ENCODE data around the gene SHF. TPM values are rescaled to one million over a fixed set of nuclear protein-coding genes. Genes with fewer than 3 reads are reported as not detected.

The SHF gene
- total and polyA plus RNA-seq, 4 donors, result 4.3 to 19.0 (median 13.3) TPM

DNA sequence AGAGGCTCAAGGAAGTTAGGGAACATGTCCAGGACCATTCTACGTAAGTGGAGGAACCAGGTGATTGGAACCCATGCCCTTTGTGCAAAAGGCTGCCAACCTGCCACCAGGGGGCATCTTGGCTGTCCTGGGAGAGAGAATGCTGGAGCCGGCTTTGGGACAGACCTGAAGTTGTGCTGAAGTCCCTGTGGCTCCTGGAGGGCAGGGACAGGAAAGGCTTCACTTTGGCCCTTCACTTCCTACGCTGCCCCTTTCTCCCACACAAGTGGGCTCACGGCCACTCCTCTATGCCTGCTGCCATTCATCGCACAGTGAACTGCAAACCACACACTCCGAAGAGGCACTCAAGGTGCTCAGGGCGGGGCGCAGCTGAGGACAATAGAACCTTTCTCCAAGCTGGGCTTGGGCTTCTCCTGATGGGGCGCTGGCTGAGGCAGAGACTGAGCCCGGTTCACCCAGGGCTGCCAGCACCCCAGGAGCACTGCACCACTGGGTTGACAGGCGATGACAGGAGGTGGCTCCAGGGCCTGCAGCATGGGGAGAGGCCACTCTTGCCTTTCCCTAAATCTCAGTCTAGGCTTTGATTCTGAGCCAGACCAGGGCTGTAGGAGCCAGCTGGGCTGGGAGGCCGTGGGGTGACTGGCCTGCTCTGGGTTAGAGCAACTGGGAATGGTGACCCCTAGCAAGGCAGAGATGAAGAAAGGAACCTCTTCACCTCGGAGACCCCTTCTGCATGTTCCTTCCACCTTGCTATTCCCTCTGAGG, 8.4 kb downstream of the SHF start:
- 87% methylated on average over 13 of the region's 13 CpGs for WGBS, 2 donors
- H3K9me3 ChIP-seq (ENCODE audit: control insufficient read depth, low read length), result no peaks in the 10 kb centered on the region
- H3K4me1 ChIP-seq (ENCODE audit: control insufficient read depth in 1 of 2, insufficient read depth in 2 of 2, low read length in 2 of 2), result no peaks in the 10 kb centered on the region
- no peak for ATAC-seq (ENCODE audit: low FRiP score)
- no peaks in the 10 kb centered on the region for H3K27me3 ChIP-seq (ENCODE audit: control insufficient read depth in 1 of 2, insufficient read depth in 2 of 2, low read length in 1 of 2)
- no peaks in the 10 kb centered on the region for H3K36me3 ChIP-seq (ENCODE audit: control insufficient read depth in 1 of 2, insufficient read depth in 2 of 2, low read length in 1 of 2)
- no peak overlapping the region for H3K4me3 ChIP-seq (ENCODE audit: low read length in 2 of 2)
- DNase-seq, result no peak
- H3K27ac ChIP-seq (ENCODE audit: low read depth in 1 of 2, low read length in 2 of 2), result no peak overlapping the region
- intact Hi-C loops (cut with DNase I), result no loop called here

DNA sequence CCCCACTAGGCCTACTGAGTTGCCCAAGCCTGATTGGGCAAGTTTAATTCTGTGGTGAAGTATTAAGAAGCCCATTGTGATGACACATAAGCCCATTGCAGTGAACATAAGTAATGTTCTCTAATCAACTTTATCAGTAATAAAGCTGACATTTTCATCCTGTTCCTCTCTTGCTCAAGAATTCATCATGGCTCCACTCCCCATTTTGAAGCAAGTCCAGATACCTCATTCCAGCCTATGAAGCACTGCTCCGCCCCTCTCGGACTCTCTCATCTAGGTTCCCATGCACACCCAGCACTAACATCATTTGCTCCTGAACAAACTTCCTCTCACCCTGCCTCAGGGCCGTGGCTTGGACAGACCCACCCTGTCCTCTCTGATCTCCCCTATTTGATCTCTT, 10.5 kb downstream of the SHF start:
- DNase-seq, result no peak
- no peaks in the 10 kb centered on the region for H3K27me3 ChIP-seq (ENCODE audit: control insufficient read depth in 1 of 2, insufficient read depth in 2 of 2, low read length in 1 of 2)
- WGBS, 2 donors, result 94 to 97% methylated on average over 3 of the region's 3 CpGs

DNA sequence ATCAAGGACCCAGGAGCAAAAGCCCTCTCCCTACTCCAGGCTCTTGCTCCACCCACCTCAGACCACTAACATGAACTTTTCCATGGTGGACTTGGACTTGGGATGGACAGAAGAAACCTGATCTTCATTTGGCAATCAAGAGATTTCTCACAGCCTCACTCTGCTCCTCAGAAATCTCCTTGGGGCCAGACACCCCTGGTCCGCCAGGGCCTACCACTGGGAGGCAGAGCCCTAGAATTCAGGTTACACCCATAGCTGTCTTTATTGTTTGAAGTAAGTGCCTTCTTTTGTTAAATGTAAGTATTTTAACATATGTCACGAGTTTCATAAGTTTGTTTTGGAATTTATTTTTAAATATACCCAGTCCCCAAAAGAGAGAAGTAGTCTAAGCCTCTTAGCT, 13.2 kb downstream of the SHF start:
- Histone ChIP-seq H3K27me3 (ENCODE audit: control insufficient read depth in 1 of 2, insufficient read depth in 2 of 2, low read length in 1 of 2) (no peaks in the 10 kb centered on the region), H3K36me3 (ENCODE audit: control insufficient read depth in 1 of 2, insufficient read depth in 2 of 2, low read length in 1 of 2) (peaks cover 0 to 3% of the 10 kb centered on the region in 2 donors), H3K9me3 (ENCODE audit: control insufficient read depth, low read length) (no peaks in the 10 kb centered on the region), H3K4me1 (ENCODE audit: control insufficient read depth in 1 of 2, insufficient read depth in 2 of 2, low read length in 2 of 2) (no peaks in the 10 kb centered on the region), H3K4me3 (ENCODE audit: low read length in 2 of 2) (no peak overlapping the region), H3K27ac (ENCODE audit: low read depth in 1 of 2, low read length in 2 of 2) (no peak overlapping the region)
- intact Hi-C loops (cut with DNase I), result no loop called here
- WGBS, 2 donors, result 90 to 93% methylated on average over 2 of the region's 2 CpGs
- DNase-seq (no peak), ATAC-seq (ENCODE audit: low FRiP score) (no peak)

More for the DNA sequence above, 10.5 kb downstream of the SHF start:
- Histone ChIP-seq H3K4me3 (ENCODE audit: low read length in 2 of 2) (no peak overlapping the region), H3K4me1 (ENCODE audit: control insufficient read depth in 1 of 2, insufficient read depth in 2 of 2, low read length in 2 of 2) (no peaks in the 10 kb centered on the region), H3K27ac (ENCODE audit: low read depth in 1 of 2, low read length in 2 of 2) (no peak overlapping the region), H3K36me3 (ENCODE audit: control insufficient read depth in 1 of 2, insufficient read depth in 2 of 2, low read length in 1 of 2) (no peaks in the 10 kb centered on the region), H3K9me3 (ENCODE audit: control insufficient read depth, low read length) (no peaks in the 10 kb centered on the region)
- intact Hi-C loops (cut with DNase I), result no loop called here
- ATAC-seq (ENCODE audit: low FRiP score), result no peak

DNA sequence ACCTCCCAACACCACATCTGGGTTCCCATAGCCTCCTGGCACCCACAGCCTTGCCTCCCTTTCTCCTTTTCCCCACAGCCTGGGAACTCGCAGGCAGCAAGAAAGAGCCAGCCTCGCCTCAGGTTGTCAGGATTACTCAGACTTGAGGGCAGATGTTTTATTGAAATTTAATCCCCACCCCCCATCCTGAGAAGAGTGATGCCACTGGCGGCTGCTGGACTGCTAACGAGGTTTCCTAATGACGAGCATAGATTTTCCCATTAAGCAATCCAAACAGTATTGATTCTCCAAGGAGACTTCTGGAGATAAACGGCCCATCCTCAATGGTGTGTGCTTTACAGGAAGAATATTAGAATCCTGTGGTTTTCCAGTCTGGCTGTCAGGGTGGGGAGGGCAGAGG, 13.7 kb downstream of the SHF start:
- no peak for DNase-seq
- Histone ChIP-seq H3K4me1 (ENCODE audit: control insufficient read depth in 1 of 2, insufficient read depth in 2 of 2, low read length in 2 of 2) (no peaks in the 10 kb centered on the region), H3K36me3 (ENCODE audit: control insufficient read depth in 1 of 2, insufficient read depth in 2 of 2, low read length in 1 of 2) (peaks cover 0 to 3% of the 10 kb centered on the region in 2 donors), H3K4me3 (ENCODE audit: low read length in 2 of 2) (no peak overlapping the region), H3K9me3 (ENCODE audit: control insufficient read depth, low read length) (no peaks in the 10 kb centered on the region), H3K27me3 (ENCODE audit: control insufficient read depth in 1 of 2, insufficient read depth in 2 of 2, low read length in 1 of 2) (no peaks in the 10 kb centered on the region), H3K27ac (ENCODE audit: low read depth in 1 of 2, low read length in 2 of 2) (no peak overlapping the region)
- intact Hi-C loops (cut with DNase I), result no loop called here
- ATAC-seq (ENCODE audit: low FRiP score), result no peak
- WGBS, 2 donors, result 90 to 92% methylated on average over 6 of the region's 6 CpGs

DNA sequence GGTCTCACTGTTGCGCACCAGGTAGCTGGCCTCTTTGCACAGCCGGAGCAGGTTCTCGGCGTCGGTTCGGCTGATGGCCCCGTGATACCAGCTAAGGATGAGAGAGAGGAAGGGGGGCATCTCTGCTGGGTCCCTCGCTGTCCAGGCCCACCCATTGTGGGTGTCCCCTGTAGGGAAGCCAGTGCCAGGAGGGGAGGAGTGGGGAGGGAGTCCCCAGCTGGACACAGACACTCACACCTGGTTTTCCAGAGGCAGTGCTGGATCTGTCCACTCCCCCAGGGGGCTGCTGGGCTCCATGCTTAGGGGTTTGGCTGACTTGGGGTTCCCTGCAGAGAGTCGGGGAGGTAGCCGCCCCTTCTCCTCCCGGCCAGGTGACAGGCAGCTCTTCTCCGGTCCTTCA, 15.9 kb downstream of the SHF start:
- no peak overlapping the region for H3K4me3 ChIP-seq (ENCODE audit: low read length in 2 of 2)
- no peak overlapping the region for H3K27ac ChIP-seq (ENCODE audit: low read depth in 1 of 2, low read length in 2 of 2)
- WGBS, 2 donors, result 96 to 98% methylated on average over 12 of the region's 12 CpGs
- H3K36me3 ChIP-seq (ENCODE audit: control insufficient read depth in 1 of 2, insufficient read depth in 2 of 2, low read length in 1 of 2), result peaks cover 0 to 3% of the 10 kb centered on the region in 2 donors
- intact Hi-C loops (cut with DNase I), result no loop called here
- no peaks in the 10 kb centered on the region for H3K9me3 ChIP-seq (ENCODE audit: control insufficient read depth, low read length)
- no peaks in the 10 kb centered on the region for H3K27me3 ChIP-seq (ENCODE audit: control insufficient read depth in 1 of 2, insufficient read depth in 2 of 2, low read length in 1 of 2)
- ATAC-seq (ENCODE audit: low FRiP score), result no peak
- no peak for DNase-seq
- no peaks in the 10 kb centered on the region for H3K4me1 ChIP-seq (ENCODE audit: control insufficient read depth in 1 of 2, insufficient read depth in 2 of 2, low read length in 2 of 2)

DNA sequence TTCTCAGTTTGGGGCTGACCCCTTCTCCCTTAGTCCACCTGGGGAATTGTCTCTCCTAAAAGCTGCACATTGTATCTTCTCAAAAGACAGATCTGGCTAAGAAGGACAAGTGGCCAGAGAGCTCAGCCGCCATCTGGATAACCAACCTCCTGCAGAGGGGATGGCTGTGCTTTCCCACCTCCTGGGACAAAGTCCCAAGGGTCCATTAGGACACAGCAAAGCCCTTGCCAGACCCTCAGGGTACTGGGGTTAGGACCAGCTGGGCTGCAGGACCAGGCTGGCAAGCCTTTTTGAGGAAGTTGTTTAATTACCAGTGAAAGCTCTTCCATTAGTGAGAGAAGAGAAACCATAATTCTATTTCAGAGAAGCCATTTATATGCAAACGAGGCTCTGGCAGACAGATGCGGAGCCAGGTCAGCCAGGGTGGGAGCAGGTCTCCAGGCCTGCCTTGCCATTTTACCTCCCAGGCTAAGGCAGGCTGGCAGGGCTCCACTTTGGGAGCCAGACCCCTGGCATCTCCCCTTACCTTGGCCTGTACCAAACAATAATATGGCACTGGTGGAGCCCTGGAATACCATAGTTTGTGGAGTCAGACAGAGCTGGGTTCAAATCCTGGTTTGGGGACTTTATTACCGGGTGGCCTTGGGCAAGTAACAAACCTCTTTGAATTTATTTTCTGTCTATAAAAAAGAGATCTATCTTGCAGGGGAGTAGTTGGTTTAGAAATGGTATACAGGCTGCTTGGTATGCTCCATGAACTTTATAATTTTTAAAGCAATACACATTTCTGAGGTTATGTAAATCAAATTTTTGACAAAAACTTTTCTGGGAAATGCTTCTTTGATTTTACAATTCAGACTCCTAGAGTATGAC, 17.9 kb downstream of the SHF start:
- no peak overlapping the region for H3K27ac ChIP-seq (ENCODE audit: low read depth in 1 of 2, low read length in 2 of 2)
- intact Hi-C loops (cut with DNase I), result loop anchor here in 1 of 2 donors (5.0 to 10.0 kb wide), 3 partner anchors 135 to 287 kb away; a partner anchor contains a TSS
- H3K9me3 ChIP-seq (ENCODE audit: control insufficient read depth, low read length), result no peaks in the 10 kb centered on the region
- no peaks in the 10 kb centered on the region for H3K27me3 ChIP-seq (ENCODE audit: control insufficient read depth in 1 of 2, insufficient read depth in 2 of 2, low read length in 1 of 2)
- H3K4me3 ChIP-seq (ENCODE audit: low read length in 2 of 2), result no peak overlapping the region
- H3K36me3 ChIP-seq (ENCODE audit: control insufficient read depth in 1 of 2, insufficient read depth in 2 of 2, low read length in 1 of 2), result peaks cover 0 to 3% of the 10 kb centered on the region in 2 donors
- 71 to 81% methylated on average over 4 of the region's 4 CpGs for WGBS, 2 donors
- DNase-seq (no peak), ATAC-seq (ENCODE audit: low FRiP score) (no peak)
- H3K4me1 ChIP-seq (ENCODE audit: control insufficient read depth in 1 of 2, insufficient read depth in 2 of 2, low read length in 2 of 2), result no peaks in the 10 kb centered on the region

DNA sequence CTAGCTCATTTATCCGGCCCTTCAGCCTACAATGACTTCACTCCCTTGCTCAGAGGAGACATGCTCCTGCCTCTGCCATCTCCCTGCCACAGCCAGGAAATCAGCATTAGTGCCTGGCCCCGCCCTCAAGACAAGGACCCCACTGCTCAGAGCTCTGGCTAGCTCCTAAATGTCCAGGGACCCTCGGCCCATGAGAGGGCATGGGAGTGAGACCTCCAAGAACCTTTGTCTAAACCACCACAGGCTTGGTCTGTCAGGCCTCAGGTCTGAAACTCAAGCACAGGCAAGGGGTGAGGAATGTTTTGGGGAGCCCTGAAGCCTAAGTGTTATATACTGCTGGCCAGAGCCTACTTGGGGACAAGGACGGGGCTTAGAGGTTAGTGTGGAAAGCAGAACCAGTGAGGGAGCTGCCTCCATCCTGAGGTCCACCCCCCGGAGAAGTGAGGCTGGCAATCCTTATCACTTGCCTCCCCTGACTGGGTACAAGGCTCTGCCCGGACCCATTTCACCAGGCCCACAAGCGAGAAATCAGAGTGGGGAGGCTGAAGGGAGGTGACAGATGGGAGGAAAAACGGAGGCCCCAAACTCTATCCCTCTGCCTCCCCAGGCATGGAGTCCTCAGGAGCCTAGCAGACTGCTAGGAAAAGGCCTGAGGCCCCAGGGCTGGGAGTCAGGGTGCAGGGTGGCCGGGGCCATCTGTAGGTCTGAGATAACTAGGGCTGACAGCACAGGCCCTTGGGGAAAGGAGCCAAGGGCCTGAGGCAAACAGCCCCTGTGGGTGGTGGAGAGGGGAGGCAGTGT, 18.8 kb downstream of the SHF start:
- H3K36me3 ChIP-seq (ENCODE audit: control insufficient read depth in 1 of 2, insufficient read depth in 2 of 2, low read length in 1 of 2), result peaks cover 0 to 3% of the 10 kb centered on the region in 2 donors
- H3K9me3 ChIP-seq (ENCODE audit: control insufficient read depth, low read length), result no peaks in the 10 kb centered on the region
- no peak for DNase-seq
- H3K27ac ChIP-seq (ENCODE audit: low read depth in 1 of 2, low read length in 2 of 2), result no peak overlapping the region
- no peaks in the 10 kb centered on the region for H3K4me1 ChIP-seq (ENCODE audit: control insufficient read depth in 1 of 2, insufficient read depth in 2 of 2, low read length in 2 of 2)
- no peak overlapping the region for H3K4me3 ChIP-seq (ENCODE audit: low read length in 2 of 2)
- no peaks in the 10 kb centered on the region for H3K27me3 ChIP-seq (ENCODE audit: control insufficient read depth in 1 of 2, insufficient read depth in 2 of 2, low read length in 1 of 2)
- WGBS, 2 donors, result 85 to 86% methylated on average over 9 of the region's 9 CpGs
- ATAC-seq (ENCODE audit: low FRiP score), result no peak
- intact Hi-C loops (cut with DNase I), result loop anchor here in 1 of 2 donors (5.0 to 10.0 kb wide), 3 partner anchors 136 to 288 kb away; a partner anchor contains a TSS

DNA sequence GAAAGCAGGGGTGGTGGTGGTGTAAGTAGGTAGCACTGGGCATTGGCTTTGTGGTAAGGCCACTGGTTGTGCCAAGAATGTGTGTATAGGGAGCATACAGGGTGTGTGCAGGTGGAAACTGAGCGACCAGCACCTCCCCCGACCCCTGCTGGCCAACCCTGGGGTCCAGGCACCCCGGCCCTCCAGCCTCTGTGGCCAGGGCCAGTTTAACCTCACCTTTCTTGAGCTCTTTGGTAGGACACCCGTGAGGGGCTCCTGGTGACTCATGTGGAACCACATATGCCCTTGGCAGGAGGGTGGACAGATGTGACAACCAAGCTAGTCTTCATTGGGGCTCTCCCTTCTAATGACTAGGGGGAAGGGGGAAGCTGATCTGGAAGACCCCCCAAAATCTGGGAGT, 19.5 kb downstream of the SHF start:
- WGBS, 2 donors, result 94 to 96% methylated on average over 4 of the region's 4 CpGs
- H3K4me3 ChIP-seq (ENCODE audit: low read length in 2 of 2), result no peak overlapping the region
- intact Hi-C loops (cut with DNase I), result loop anchor here in 1 of 2 donors (5.0 to 10.0 kb wide), 3 partner anchors 137 to 289 kb away; a partner anchor contains a TSS
- H3K27ac ChIP-seq (ENCODE audit: low read depth in 1 of 2, low read length in 2 of 2), result peak overlapping the region in 1 of 2 donors; percentile 89
- ATAC-seq (ENCODE audit: low FRiP score) (no peak), DNase-seq (no peak)
- no peaks in the 10 kb centered on the region for H3K27me3 ChIP-seq (ENCODE audit: control insufficient read depth in 1 of 2, insufficient read depth in 2 of 2, low read length in 1 of 2)
- H3K36me3 ChIP-seq (ENCODE audit: control insufficient read depth in 1 of 2, insufficient read depth in 2 of 2, low read length in 1 of 2), result peaks cover 0 to 3% of the 10 kb centered on the region in 2 donors
- no peaks in the 10 kb centered on the region for H3K9me3 ChIP-seq (ENCODE audit: control insufficient read depth, low read length)
- no peaks in the 10 kb centered on the region for H3K4me1 ChIP-seq (ENCODE audit: control insufficient read depth in 1 of 2, insufficient read depth in 2 of 2, low read length in 2 of 2)
